HUES64 (cell line): Measurements from ENCODE around the gene P2RX5.

ENCODE experiments used
- H3K27ac ChIP-seq: 2 replicates; pipeline ENCODE4 v1.7.0; 2013; ENCODE audit warnings: low read depth, low read length, inconsistent platforms
- H3K27me3 ChIP-seq: 2 replicates; pipeline ENCODE4 v1.6.1; 2013; ENCODE audit warnings: mild to moderate bottlenecking, low read length; ENCODE audit not compliant: insufficient read depth
- H3K36me3 ChIP-seq: 2 replicates; pipeline ENCODE4 v1.6.1; 2013; ENCODE audit warnings: mild to moderate bottlenecking, low read length; ENCODE audit not compliant: insufficient read depth
- H3K4me1 ChIP-seq: 2 replicates; pipeline ENCODE4 v1.6.1; 2013; ENCODE audit warnings: mild to moderate bottlenecking, low read length, moderate library complexity; ENCODE audit not compliant: insufficient read depth
- H3K4me3 ChIP-seq: 2 replicates; pipeline ENCODE4 v1.5.1; 2013; ENCODE audit warnings: mild to moderate bottlenecking, low read length, moderate library complexity
- H3K9ac ChIP-seq: 2 replicates; pipeline ENCODE4 v1.6.1; 2013; ENCODE audit warnings: mild to moderate bottlenecking, low read depth, low read length
- H3K9me3 ChIP-seq: 2 replicates; pipeline ENCODE4 v1.6.1; 2013; ENCODE audit warnings: low read depth, low read length; ENCODE audit not compliant: insufficient read depth
- WGBS: fragments of 150-250, 120-280 bp; methylation state at CpG from one replicate; pipeline ENCODE4 v1.1.7; 2013; ENCODE audit warnings: missing lambda C conversion rate; 5-methylcytosine and 5-hydroxymethylcytosine counted together

Gene P2RX5

GRCh38 chr17:3679531-3680126 is 16.3 kb downstream of the P2RX5 start:
- Histone ChIP-seq H3K9ac (no peak overlapping the region), H3K9me3 (no peaks in the 10 kb centered on the region), H3K4me1 (peaks cover 6% of the 10 kb centered on the region; the same call in 1 of the 2 replicates), H3K36me3 (no peaks in the 10 kb centered on the region), H3K4me3 (no peak overlapping the region), H3K27me3 (no peaks in the 10 kb centered on the region), H3K27ac (no peak overlapping the region)
- 85% methylated on average over 20 of the region's 20 CpGs for WGBS

- H3K9ac ChIP-seq: no peak overlapping the region
- H3K27me3 ChIP-seq: no peaks in the 10 kb centered on the region
- H3K9me3 ChIP-seq: no peaks in the 10 kb centered on the region
- no peak overlapping the region for H3K27ac ChIP-seq
- no peak overlapping the region for H3K4me3 ChIP-seq
- WGBS: 94% methylated on average over 27 of the region's 27 CpGs
- no peaks in the 10 kb centered on the region for H3K36me3 ChIP-seq
- peaks cover 6% of the 10 kb centered on the region; the same call in 1 of the 2 replicates for H3K4me1 ChIP-seq
These were observed 17.0 kb downstream of the P2RX5 start for GRCh38 chr17:3678821-3679530.

GRCh38 chr17:3678095-3678820 is 17.7 kb downstream of the P2RX5 start:
- H3K9ac ChIP-seq: no peak overlapping the region
- no peak overlapping the region for H3K27ac ChIP-seq
- H3K36me3 ChIP-seq: no peaks in the 10 kb centered on the region
- H3K9me3 ChIP-seq: no peaks in the 10 kb centered on the region
- H3K4me3 ChIP-seq: no peak overlapping the region
- peaks cover 6% of the 10 kb centered on the region; the same call in 1 of the 2 replicates for H3K4me1 ChIP-seq
- no peaks in the 10 kb centered on the region for H3K27me3 ChIP-seq
- 59% methylated on average over 16 of the region's 16 CpGs for WGBS

GRCh38 chr17:3675886-3676285 is 20.1 kb downstream of the P2RX5 start:
- 93% methylated on average over 11 of the region's 11 CpGs for WGBS
- Histone ChIP-seq H3K27me3 (no peaks in the 10 kb centered on the region), H3K4me1 (peaks cover 6% of the 10 kb centered on the region; the same call in 1 of the 2 replicates), H3K9ac (no peak overlapping the region), H3K9me3 (no peaks in the 10 kb centered on the region), H3K27ac (no peak overlapping the region), H3K4me3 (no peak overlapping the region), H3K36me3 (no peaks in the 10 kb centered on the region)

GRCh38 chr17:3672571-3672970 is 23.4 kb downstream of the P2RX5 start:
- H3K9me3 ChIP-seq: no peaks in the 10 kb centered on the region
- H3K9ac ChIP-seq: no peak overlapping the region
- peaks cover 4% of the 10 kb centered on the region; the same call in 1 of the 2 replicates for H3K36me3 ChIP-seq
- 100% methylated on average over 3 of the region's 4 CpGs for WGBS
- no peaks in the 10 kb centered on the region for H3K27me3 ChIP-seq
- peaks cover under 1% of the 10 kb centered on the region; the same call in 1 of the 2 replicates for H3K4me1 ChIP-seq
- H3K27ac ChIP-seq: no peak overlapping the region
- no peak overlapping the region for H3K4me3 ChIP-seq

- peak overlapping the region; percentile 94 for H3K9ac ChIP-seq
- 48% methylated on average over 11 of the region's 12 CpGs for WGBS
- H3K27me3 ChIP-seq: no peaks in the 10 kb centered on the region
- H3K36me3 ChIP-seq: peaks cover 4% of the 10 kb centered on the region
- no peaks in the 10 kb centered on the region for H3K9me3 ChIP-seq
- H3K27ac ChIP-seq: peak overlapping the region; percentile 86; the same call in 1 of the 2 replicates
- peak overlapping the region; percentile 94 for H3K4me3 ChIP-seq
- H3K4me1 ChIP-seq: peaks cover 4% of the 10 kb centered on the region
These were observed 26.4 kb downstream of the P2RX5 start for GRCh38 chr17:3669548-3669947.

- Histone ChIP-seq H3K36me3 (peaks cover 10% of the 10 kb centered on the region), H3K27ac (peak overlapping the region; percentile 86), H3K4me3 (peak overlapping the region; percentile 94), H3K27me3 (no peaks in the 10 kb centered on the region), H3K4me1 (peaks cover 4% of the 10 kb centered on the region), H3K9me3 (no peaks in the 10 kb centered on the region), H3K9ac (peak overlapping the region; percentile 94)
- WGBS: under 1% methylated on average over 32 of the region's 32 CpGs
These were observed 26.9 kb downstream of the P2RX5 start for GRCh38 chr17:3669085-3669347.

GRCh38 chr17:3668279-3669084 is 27.5 kb downstream of the P2RX5 start, which contains the start of the genes EMC6 and TAX1BP3:
Gene EMC6, plus strand, starts transcription at chr17:3668812. Its CDS starts 335 bp downstream, at chr17:3669147.
Gene TAX1BP3, minus strand, starts transcription at chr17:3668578. Its CDS starts 52 bp downstream, at chr17:3668526.
- Histone ChIP-seq H3K9ac (peak within 1 kb of the TSS; percentile 95), H3K36me3 (peaks cover 15% of the 10 kb centered on the region), H3K27ac (peak within 1 kb of the TSS; percentile 100), H3K4me1 (peaks cover 4% of the 10 kb centered on the region), H3K4me3 (peak within 1 kb of the TSS; percentile 94), H3K27me3 (no peaks in the 10 kb centered on the region), H3K9me3 (no peaks in the 10 kb centered on the region)
- WGBS: under 1% methylated on average over 89 of the region's 89 CpGs

GRCh38 chr17:3667366-3668278 is 28.3 kb downstream of the P2RX5 start:
- peak overlapping the region; percentile 95 for H3K9ac ChIP-seq
- peaks cover 4% of the 10 kb centered on the region for H3K4me1 ChIP-seq
- peaks cover 20% of the 10 kb centered on the region for H3K36me3 ChIP-seq
- peak overlapping the region; percentile 94 for H3K4me3 ChIP-seq
- no peaks in the 10 kb centered on the region for H3K9me3 ChIP-seq
- peak overlapping the region; percentile 100 for H3K27ac ChIP-seq
- WGBS: 6% methylated on average over 39 of the region's 39 CpGs
- H3K27me3 ChIP-seq: no peaks in the 10 kb centered on the region

GRCh38 chr17:3666516-3666915 is 29.4 kb downstream of the P2RX5 start:
- Histone ChIP-seq H3K36me3 (peaks cover 20% of the 10 kb centered on the region), H3K9me3 (no peaks in the 10 kb centered on the region), H3K4me1 (peaks cover 4% of the 10 kb centered on the region), H3K4me3 (no peak overlapping the region), H3K27ac (no peak overlapping the region), H3K27me3 (no peaks in the 10 kb centered on the region), H3K9ac (no peak overlapping the region)
- WGBS: 96% methylated on average over 6 of the region's 6 CpGs
